ENCODE data around the gene POC1A.

Gene POC1A

GRCh38 chr3:52150860-52151259 lies 3.4 kb downstream of the POC1A start:
- no peak for DNase-seq (ENCODE audit: low spot score)

- no peak for DNase-seq (ENCODE audit: low spot score)
Measured at GRCh38 chr3:52150357-52150756, 3.9 kb downstream of the POC1A start.

- no peak for DNase-seq (ENCODE audit: low spot score)
Measured at GRCh38 chr3:52149726-52150125, 4.5 kb downstream of the POC1A start.

- no peak for DNase-seq (ENCODE audit: low spot score)
Measured at GRCh38 chr3:52149021-52149420, 5.2 kb downstream of the POC1A start.

GRCh38 chr3:52147804-52148203 lies 6.4 kb downstream of the POC1A start:
- DNase-seq (ENCODE audit: low spot score): no peak

GRCh38 chr3:52146811-52147210 lies 7.4 kb downstream of the POC1A start:
- no peak for DNase-seq (ENCODE audit: low spot score)

- no peak for DNase-seq (ENCODE audit: low spot score)
Measured at GRCh38 chr3:52146189-52146588, 8.0 kb downstream of the POC1A start.

GRCh38 chr3:52145736-52146110 lies 8.5 kb downstream of the POC1A start:
- DNase-seq (ENCODE audit: low spot score): no peak

- no peak for DNase-seq (ENCODE audit: low spot score)
Measured at GRCh38 chr3:52144796-52145735, 9.2 kb downstream of the POC1A start.

- peak; percentile 93 for DNase-seq (ENCODE audit: low spot score)
Measured at GRCh38 chr3:52144034-52144795, 10.0 kb downstream of the POC1A start.

GRCh38 chr3:52143616-52144015 lies 10.6 kb downstream of the POC1A start:
- no peak for DNase-seq (ENCODE audit: low spot score)

- no peak for DNase-seq (ENCODE audit: low spot score)
Measured at GRCh38 chr3:52143156-52143555, 11.1 kb downstream of the POC1A start.

GRCh38 chr3:52141751-52142150 lies 12.5 kb downstream of the POC1A start:
- no peak for DNase-seq (ENCODE audit: low spot score)

GRCh38 chr3:52140769-52141168 lies 13.5 kb downstream of the POC1A start:
- DNase-seq (ENCODE audit: low spot score): peak; percentile 33

- DNase-seq (ENCODE audit: low spot score): no peak
Measured at GRCh38 chr3:52140000-52140399, 14.2 kb downstream of the POC1A start.

GRCh38 chr3:52137311-52137710 lies 16.9 kb downstream of the POC1A start:
- DNase-seq (ENCODE audit: low spot score): no peak

- DNase-seq (ENCODE audit: low spot score): no peak
Measured at GRCh38 chr3:52136513-52136912, 17.7 kb downstream of the POC1A start.

GRCh38 chr3:52135332-52135731 lies 18.9 kb downstream of the POC1A start:
- DNase-seq (ENCODE audit: low spot score): no peak

GRCh38 chr3:52134761-52135160 lies 19.5 kb downstream of the POC1A start:
- DNase-seq (ENCODE audit: low spot score): no peak

- DNase-seq (ENCODE audit: low spot score): no peak
Measured at GRCh38 chr3:52132930-52133329, 21.3 kb downstream of the POC1A start.

- no peak for DNase-seq (ENCODE audit: low spot score)
Measured at GRCh38 chr3:52132041-52132440, 22.2 kb downstream of the POC1A start.

GRCh38 chr3:52130966-52131622 lies 23.1 kb downstream of the POC1A start:
- DNase-seq (ENCODE audit: low spot score): no peak

Data from AG08395 (cell line).